Activated CD4-positive, CD25-positive, alpha-beta regulatory T cell (primary cell): ENCODE results near the gene HEPHL1.
"Not testable (repeated sequence)": the region's sequence is repeated elsewhere in the genome, so short reads cannot be mapped to it uniquely, and the experiment has no call there.

ENCODE experiments used
- DNase-seq, 4 experiments: peaks; one replicate each; lab custom pipeline; 2025; lab: John Stamatoyannopoulos, UW

Gene HEPHL1

DNA sequence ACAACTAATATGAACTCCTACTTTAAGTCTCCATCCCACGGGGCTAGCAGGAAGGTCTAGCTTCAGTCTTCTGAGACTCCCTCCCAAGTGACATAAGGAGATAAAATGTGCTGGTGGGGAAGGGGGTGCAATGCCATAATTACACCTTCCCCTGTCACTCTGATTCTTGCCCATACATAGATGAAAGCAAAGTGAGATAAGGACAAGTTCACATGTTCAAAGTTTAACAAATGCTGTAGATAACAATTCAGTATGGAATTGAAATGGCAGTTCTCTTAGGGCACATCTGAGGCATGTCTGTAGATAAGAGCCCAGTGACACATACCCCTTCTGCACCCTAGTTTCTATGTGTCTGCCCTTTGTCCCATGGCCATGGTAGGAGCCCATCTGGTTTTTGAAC lies 69.2 kb downstream of the HEPHL1 start:
- no peak for DNase-seq

DNA sequence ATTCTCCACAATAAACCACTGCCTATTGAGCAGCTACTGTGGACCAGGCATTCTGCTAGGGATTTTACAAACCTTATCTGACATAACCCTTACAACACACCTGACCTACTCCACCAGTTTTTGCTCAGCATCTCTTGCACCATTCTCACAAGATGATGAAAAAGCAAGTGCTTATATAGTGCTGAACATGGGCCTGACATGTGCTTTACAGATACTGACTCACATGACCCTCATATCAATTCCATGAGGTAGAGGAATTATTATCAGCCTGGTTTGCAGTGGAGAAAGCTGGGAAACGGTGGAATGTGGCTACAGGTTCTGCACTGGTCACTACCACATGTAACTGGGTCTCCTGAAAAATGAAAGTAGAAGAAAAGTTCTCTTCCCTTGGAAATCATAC lies 69.9 kb downstream of the HEPHL1 start:
- DNase-seq = no peak

DNA sequence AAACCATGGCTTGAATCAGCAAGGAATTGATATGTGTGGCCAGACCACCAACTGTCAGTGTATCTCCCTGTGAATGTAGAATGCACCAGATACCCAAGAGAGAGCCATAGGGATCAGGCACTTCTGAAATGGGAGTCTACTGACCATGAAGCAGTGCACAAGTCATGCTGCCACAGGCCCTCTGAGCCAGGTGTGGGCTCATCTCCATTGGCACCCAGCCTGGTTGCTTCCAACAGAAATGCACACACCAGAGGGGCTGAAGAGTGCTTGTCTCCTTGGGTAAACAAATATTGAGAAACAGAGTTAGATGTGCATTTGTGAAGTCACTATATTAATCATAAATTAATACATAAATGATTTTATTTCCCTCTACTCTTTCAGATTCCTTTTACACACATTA lies 79.1 kb downstream of the HEPHL1 start:
- no peak for DNase-seq

DNA sequence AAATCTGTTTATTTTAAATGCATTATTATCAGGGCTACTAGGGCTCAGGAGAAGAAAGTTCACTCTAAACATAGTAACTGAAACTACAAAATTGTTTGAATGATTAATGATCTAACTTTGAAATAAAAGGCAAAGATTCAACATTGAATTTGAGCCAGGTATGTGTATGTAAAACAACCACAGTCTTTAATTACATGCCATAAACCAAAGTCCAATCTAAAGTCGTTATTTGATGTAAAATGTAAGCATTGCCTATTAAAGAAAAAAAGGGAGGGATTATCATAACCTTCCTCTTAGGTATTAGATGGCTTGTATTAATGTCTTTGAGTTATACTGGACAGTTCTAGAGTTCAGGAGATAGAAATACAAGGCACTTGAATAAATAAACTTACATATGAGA lies 82.3 kb downstream of the HEPHL1 start:
- DNase-seq = no peak

DNA sequence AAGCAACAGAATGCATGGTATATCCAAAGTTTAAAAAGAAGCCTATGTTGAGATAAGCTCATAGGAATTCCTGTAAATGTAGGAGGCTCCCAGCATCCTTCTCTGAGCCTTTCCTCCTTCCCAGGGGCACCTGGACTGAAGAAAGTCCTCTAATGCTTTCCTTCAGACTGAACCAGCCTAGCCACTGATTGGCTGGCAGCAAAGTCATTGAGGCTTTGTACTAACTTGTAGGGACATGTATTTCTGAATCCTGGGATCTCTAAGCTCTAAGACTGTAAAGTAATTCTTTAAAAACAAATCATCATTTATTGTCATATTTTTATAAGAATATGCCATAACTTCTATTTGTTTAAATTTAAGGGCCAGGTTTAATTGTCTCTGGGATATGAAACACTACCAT lies 83.6 kb downstream of the HEPHL1 start:
- DNase-seq = no peak

DNA sequence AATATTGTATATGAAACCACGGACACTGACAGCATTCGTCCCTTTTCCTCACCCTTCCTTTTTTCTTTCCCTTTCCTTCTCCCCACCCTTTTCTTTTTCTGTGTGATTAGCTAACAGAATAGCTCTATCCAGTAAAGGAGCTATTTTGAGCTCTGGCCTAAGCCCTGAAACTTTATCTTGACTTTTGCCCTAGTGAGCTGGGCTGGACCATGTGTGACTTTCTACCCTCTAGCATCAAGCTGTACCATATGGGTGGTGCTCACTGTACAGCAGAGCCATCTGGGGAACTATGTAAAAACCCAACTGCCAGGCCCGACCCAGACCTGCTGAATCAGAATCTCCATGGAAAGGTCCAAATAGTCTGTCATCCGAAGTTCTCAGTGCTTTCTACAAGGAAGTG lies 85.6 kb downstream of the HEPHL1 start:
- no peak for DNase-seq

DNA sequence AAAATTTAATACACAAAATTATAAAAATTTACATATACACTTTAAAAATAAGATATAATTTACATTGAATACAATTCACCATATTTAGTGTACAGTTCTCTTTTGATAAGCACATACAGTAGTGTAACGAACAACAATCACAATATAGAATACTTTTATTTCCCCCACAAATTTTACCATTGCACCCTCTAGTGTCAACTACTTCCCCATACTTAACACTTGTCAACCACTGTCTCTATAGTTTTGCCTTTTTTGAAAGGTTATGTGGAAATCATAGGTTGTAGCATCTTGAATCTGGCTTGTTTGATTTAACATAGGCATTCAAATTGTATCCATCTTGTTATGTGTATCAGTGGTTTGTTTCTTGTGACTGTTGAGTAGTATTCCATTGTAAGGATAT lies 86.2 kb downstream of the HEPHL1 start:
- DNase-seq = no peak

DNA sequence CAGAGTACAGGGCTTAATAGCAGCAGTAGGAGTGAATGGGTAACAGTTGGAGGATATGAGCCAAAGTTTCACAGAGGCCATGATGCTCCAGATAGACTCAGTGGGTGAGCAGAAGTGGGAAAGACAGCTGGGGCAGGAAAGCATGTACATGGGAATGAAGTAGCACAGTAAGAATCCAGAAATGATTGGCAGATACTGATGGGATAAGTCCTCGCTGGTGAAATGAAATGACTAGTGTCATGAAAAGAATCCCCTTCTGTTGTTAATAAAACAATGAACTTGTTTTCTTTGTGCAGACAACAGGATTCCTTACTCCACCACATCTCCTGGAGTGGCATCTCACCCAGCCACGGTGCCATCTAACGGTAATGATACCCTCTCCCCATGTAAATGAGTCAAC lies 90.1 kb downstream of the HEPHL1 start:
- no peak for DNase-seq

DNA sequence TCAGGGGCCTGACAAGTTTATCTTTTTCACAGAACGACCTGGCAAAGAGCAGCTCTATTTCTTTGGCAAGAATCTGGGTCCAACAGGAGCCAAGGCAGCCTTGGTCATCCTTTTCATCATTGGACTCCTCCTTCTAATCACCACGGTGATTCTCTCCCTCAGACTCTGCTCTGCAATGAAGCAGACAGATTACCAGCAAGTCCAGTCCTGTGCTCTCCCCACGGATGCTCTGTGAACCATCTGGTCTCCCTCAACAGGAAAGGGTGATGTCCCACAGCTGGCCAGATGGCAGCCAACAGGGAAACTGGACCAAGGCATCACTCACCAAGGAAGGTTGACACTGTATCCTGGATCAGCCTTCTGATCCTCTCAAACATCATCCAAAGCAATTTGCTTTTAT lies 90.5 kb downstream of the HEPHL1 start:
- no peak for DNase-seq

DNA sequence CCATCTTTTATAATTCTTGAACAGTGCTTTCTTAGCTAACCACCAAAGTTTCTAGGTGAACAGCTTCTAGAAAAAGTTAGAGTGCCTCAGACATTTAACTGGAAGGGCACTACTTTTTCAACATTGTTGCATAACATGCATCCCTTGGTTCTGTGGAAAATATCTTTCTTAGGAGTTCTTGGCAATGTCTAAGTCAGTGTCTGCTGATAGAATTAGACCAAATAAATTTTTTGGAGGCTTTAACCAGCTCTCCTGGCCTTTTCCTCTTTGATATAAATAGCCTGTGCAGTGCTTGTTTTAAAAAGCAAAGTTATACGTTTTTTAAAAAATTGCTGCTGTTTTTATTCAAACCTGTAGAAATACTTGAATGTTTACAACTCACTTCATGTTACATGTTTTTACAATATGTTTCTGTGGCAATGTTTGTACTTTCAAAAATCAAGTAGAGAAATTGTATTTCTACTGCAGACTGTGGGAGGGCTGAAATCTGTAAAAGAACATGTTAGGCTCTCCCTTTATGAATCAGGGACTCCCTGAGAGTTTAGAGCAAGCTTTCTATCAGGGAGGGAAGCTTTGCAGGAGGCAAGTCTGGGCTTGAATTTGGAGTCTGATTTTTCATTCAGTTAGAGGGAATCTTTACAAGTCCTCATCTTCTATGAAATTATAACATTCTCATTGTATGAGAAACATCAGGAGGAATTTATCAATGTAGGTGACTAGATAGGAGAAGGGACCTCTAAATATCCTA lies 91.2 kb downstream of the HEPHL1 start:
- DNase-seq = no peak

DNA sequence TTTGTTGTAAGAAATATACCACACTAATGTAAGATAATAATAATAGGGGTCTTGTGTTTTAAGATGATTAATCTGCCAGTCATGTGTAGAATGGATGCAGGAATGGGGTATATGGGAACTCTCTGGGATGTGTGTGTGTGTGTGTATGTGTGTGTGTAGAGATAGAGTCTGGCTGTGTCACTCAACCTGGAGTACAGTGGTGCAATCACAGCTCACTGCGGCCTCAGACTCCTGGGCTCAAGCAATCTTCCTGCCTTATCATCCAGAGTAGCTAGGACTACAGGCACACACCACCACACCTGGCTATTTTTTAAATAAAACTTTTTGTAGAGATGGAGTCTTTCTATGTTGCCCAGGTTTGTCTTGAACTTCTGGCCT lies 96.0 kb downstream of the HEPHL1 start:
- no peak for DNase-seq

DNA sequence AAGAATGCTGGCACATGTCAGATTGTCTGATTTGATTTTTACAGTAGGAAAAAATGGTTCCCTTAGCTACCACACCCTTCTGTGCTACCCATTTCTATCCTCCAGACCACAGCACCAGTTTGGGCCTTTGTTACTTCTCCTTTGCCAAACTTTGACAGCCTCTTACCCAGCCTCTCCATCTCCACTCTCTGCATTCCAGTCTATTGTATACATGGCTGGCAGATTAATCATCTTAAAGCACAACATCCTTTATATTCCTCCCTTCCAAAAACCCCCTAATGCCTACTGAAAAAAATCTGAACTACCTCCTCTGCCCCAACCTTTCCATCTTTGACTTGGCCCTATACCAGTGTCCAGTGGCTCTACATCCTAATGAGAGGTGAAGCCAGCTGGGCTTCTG lies 96.7 kb downstream of the HEPHL1 start:
- DNase-seq = no peak

DNA sequence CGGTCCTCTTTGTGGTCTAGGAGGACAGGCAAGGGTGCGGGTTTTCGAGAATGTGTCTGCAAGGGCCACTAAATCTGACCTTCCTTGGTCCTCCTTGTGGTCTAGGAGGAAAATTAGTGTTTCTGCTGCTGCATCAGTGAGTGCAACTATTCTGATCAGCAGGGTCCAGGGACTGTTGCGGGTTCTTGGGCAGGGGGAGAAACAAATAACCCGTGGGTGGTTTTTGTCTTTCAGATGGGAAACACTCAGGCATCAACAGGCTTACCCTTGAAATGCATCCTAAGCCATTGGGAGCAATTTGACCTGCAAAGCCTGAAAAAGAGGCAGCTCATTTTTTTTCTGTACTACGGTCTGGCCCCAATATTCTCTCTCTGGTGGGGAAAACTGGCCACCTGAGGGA lies 98.5 kb downstream of the HEPHL1 start:
- not testable (repeated sequence) for DNase-seq

DNA sequence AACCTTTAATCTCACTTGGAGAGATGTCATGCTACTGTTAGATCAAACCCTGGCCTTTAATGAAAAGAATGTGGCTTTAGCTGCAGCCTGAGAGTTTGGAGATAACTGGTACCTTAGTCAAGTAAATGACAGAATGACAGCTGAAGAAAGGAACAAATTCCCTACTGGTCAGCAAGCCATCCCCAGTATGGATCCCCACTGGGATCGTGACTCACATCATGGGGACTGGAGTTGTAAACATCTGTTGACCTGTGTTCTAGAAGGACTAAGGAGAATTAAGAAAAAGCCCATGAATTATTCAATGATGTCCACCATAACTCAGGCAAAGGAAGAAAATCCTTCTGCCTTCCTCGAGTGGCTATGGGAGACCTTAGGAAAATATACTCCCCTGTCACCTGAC lies 99.4 kb downstream of the HEPHL1 start:
- not testable (repeated sequence) for DNase-seq

DNA sequence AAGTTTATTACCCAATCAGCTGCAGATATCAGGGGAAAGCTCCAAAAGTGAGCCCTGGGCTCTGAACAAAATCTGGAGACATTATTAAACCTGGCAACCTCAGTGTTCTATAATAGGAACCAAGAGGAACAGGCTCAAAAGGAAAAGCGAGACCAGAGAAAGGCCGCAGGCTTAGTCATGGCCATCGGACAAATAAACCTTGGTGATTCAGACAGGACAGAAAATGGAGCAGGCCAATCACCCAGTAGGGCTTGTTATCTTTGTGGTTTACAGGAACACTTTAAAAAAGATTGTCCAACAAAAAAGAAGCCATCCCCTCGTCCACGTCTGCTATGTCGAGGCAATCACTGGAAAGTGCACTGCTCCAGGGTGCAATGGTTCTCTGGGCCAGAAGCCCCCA lies 99.8 kb downstream of the HEPHL1 start:
- no peak for DNase-seq

DNA sequence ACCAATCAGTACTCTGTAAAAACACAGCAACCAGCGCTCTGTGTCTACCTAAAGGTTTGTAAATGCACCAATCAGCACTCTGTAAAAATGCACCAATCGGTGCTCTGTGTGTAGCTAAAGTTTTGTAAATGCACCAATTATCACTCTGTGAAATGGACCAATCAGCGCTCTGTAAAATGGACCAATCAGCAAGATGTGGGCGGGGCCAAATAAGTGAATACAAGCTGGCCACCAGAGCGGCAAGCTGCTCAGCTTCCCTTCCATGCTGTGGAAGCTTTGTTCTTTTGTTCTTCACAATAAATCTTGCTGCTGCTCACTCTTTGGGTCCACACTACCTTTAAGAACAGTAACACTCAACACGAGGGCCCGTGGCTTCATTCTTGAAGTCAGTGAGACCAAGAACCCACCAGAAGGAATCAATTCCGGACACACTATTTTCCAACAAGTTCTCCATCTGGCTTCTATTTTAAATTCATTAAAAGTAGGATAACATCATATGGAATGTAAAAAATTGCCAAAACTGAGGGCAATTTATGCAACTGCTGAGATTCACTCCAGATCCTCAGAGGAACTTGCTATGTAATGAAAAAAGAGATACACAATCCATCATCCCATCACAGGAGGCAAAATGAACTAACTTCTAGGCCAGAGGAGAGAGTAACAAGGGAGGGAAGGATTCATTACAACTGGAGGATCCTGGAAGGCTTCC lies 104.4 kb downstream of the HEPHL1 start:
- DNase-seq = no peak

DNA sequence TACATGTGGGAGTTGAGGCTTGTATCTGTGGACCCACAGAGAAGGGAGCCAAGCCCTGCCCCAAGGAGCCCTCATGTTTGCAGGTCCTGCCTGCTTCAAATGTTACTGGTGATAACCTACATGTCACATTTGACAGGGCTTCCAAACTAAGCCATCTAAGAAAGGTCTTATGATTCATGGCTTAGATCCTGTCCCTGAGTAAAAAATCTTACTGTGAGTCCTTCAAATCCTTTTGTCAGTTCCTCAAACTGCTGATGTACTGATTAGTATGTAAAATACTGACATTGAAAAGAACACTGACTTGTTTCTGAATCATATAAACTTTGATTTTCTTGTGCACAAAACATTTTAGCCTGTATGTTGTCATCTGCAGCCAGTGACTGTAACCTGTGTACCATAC lies 106.5 kb downstream of the HEPHL1 start:
- DNase-seq = no peak

DNA sequence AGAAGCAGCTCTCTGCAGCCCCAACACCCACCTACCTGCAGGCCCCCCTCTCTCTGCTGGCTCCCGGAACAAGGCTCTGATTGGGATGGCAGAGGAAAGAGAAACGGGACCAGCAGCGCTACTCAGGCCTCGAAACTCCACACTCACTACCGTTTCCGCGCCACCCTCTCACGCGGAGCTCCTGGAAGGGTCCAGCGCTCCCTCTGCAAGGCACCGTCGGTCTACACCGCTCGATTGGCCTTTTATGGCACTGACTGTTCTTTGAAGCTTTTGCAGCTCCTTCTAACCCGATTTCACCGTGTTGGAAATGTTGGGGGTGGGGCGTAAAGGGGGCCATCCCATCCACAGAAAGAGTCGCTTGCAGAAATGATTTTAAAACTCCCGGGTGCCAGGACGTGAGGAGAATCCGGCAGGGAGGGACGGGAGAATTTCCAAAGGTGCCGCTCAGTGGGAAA lies 107.2 kb downstream of the HEPHL1 start:
- no peak for DNase-seq

DNA sequence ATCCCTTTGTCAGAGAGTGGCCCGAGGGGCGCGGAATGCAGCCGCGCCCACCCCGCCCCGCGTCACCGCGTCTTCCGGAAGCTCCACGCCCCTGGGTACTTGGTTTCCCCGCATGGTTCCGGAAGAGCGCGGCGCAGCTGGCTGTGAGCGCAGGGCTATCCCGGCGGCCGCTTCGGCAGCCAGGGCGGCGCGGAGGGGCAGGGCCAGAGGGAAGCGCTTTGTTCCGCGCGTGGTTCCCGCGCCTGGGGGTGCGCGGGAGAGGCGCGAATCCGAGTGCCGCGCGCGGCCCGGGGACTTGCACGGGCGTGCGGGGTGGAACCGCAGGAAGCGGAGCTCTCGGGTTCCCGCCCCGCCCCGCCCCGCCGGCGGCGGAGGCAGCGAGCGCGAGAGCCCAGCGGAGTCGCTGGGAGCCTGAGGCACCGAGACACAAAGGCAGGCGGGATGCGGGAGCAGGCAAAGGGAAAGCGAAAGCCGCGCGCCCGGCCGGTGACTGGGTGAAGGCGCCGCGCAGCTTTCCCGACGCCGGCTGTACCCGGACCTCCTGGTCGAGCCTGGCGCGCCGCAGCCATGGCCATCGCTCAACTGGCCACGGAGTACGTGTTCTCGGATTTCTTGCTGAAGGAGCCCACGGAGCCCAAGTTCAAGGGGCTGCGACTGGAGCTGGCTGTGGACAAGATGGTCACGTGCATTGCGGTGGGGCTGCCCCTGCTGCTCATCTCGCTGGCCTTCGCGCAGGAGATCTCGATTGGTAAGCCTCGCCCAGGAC lies 107.8 kb downstream of the HEPHL1 start, which contains the start of gene PANX1:
Gene PANX1, plus strand, starts transcription at position 96 of the 766 bp plus-strand sequence. Its CDS starts 472 bp downstream, at position 568.
- peak; percentile 43 to 55 (median 44) for DNase-seq

DNA sequence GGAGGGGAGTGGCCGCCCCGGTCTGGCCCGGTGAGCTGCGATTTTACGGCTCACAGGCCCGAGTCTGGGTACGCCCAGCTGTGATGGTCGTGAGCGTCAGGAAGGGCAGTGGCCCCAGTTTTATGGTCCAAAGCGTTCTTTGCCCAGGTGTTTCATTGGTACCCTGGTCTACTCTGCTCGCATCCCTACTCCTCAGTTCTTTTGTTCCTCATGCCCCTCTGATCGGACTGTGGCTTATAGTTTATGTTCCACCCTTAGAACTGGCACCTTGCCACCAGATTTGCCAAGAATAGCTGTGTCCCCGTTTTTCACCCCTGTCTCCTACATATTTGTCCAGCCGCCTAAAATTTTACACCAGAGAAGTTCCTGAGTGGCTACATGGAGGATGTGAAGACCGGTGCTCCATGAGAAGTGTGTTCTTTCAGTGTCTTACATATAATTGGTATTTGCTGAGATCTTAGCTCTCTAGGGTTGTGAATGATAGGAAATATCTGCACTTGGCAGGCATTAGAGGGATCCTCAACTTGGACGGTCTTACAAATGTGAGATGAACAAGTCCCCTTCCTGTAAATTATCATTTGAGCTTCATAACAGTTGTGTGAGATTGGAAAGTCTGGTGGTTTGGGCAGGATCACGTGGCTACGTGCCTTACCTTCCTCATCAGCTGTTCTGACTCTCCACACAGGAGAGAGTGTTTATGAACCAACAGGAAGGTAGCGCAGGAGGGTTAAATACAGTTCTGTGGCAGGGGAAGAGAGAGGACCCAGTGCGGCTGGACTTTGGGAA lies 108.6 kb downstream of the HEPHL1 start:
- peak in 1 of 4 experiments; percentile 15 for DNase-seq

DNA sequence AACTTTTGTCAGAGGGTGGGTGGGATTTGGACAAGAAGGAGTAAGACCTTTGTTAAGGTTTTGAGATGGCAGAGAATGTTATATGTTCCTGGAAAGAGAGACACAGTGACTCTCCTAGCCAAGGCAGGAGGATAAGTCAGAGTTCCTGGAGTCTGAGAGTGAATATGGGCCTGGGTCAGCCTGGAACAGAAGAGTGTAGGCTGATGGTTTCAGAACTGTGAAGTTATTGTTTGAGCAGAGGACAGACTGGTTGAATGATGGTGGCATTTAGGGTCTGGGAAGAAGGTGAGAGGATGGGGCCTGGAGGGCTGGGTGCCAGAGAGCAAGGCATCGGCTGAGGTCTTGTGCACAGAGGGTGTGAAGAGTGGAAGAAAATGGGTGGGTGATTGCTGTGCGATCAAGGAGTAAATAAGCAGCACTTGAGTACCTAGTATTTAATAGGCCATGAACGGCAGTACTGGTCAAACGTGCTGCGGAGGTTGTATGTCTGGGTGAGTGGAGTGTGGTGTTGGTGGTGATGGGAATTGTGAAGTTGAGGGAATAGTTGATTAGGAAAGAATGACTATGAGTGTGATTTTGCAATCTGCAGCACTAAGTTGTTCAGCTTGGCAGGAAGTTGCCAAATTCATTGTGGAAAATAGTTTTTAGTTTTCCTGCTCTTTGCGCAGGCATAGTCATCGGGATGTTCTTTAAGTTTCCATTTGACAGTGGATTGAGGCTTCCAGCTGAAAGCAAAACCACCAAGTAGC lies 109.3 kb downstream of the HEPHL1 start:
- DNase-seq = no peak
